Measurements from ENCODE around the gene SFTPB. TPM values are rescaled to one million over a fixed set of nuclear protein-coding genes. Genes with fewer than 3 reads are reported as not detected.

Gene SFTPB
- total RNA-seq, 1 donor: not detected

GRCh38 chr2:85663594-85664565 is 4.1 kb downstream of the SFTPB start:
- H3K4me1 ChIP-seq (ENCODE audit: insufficient read depth, low read length): peaks cover 27% of the 10 kb centered on the region
- no peaks in the 10 kb centered on the region for H3K27me3 ChIP-seq (ENCODE audit: insufficient read depth, low read length)
- H3K27ac ChIP-seq (ENCODE audit: low read depth, low read length): no peak overlapping the region
- DNase-seq (ENCODE audit: insufficient read length, low spot score, missing footprints): peak; percentile 56
- no peak overlapping the region for H2AFZ ChIP-seq (ENCODE audit: low read length)
- H3K36me3 ChIP-seq (ENCODE audit: insufficient read depth, low read length): no peaks in the 10 kb centered on the region
- H4K20me1 ChIP-seq (ENCODE audit: insufficient read depth, low read length): no peaks in the 10 kb centered on the region
- H3K4me2 ChIP-seq (ENCODE audit: insufficient read depth, low read length): no peak overlapping the region
- TF ChIP-seq CTCF (IDR thresholded peaks at IDR 0.05; ENCODE audit: extremely low read depth, low read depth, low read length): no peak
- H3K9me3 ChIP-seq (ENCODE audit: low read depth, low read length): no peaks in the 10 kb centered on the region
- no peak overlapping the region for H3K4me3 ChIP-seq (ENCODE audit: insufficient read depth, low read length)
- no peaks in the 10 kb centered on the region for H3K79me2 ChIP-seq (ENCODE audit: insufficient read depth, low read length)

- Histone ChIP-seq H2AFZ (ENCODE audit: low read length) (no peak overlapping the region), H3K4me2 (ENCODE audit: insufficient read depth, low read length) (no peak overlapping the region), H3K27ac (ENCODE audit: low read depth, low read length) (peak overlapping the region; percentile 35), H3K36me3 (ENCODE audit: insufficient read depth, low read length) (no peaks in the 10 kb centered on the region), H4K20me1 (ENCODE audit: insufficient read depth, low read length) (no peaks in the 10 kb centered on the region), H3K9me3 (ENCODE audit: low read depth, low read length) (no peaks in the 10 kb centered on the region), H3K4me1 (ENCODE audit: insufficient read depth, low read length) (peaks cover 18% of the 10 kb centered on the region), H3K4me3 (ENCODE audit: insufficient read depth, low read length) (no peak overlapping the region), H3K27me3 (ENCODE audit: insufficient read depth, low read length) (no peaks in the 10 kb centered on the region), H3K79me2 (ENCODE audit: insufficient read depth, low read length) (no peaks in the 10 kb centered on the region)
- peak; percentile 99 for DNase-seq (ENCODE audit: insufficient read length, low spot score, missing footprints)
- no peak for TF ChIP-seq CTCF (IDR thresholded peaks at IDR 0.05; ENCODE audit: extremely low read depth, low read depth, low read length)
These were observed 5.0 kb downstream of the SFTPB start for GRCh38 chr2:85662899-85663593.

GRCh38 chr2:85661139-85661858 is 6.7 kb downstream of the SFTPB start:
- Histone ChIP-seq H3K9me3 (ENCODE audit: low read depth, low read length) (no peaks in the 10 kb centered on the region), H3K27me3 (ENCODE audit: insufficient read depth, low read length) (no peaks in the 10 kb centered on the region), H3K27ac (ENCODE audit: low read depth, low read length) (no peak overlapping the region), H3K79me2 (ENCODE audit: insufficient read depth, low read length) (no peaks in the 10 kb centered on the region), H4K20me1 (ENCODE audit: insufficient read depth, low read length) (no peaks in the 10 kb centered on the region), H3K4me2 (ENCODE audit: insufficient read depth, low read length) (no peak overlapping the region), H3K4me3 (ENCODE audit: insufficient read depth, low read length) (no peak overlapping the region), H3K36me3 (ENCODE audit: insufficient read depth, low read length) (no peaks in the 10 kb centered on the region), H2AFZ (ENCODE audit: low read length) (no peak overlapping the region), H3K4me1 (ENCODE audit: insufficient read depth, low read length) (peaks cover 23% of the 10 kb centered on the region)
- peak; percentile 51 for DNase-seq (ENCODE audit: insufficient read length, low spot score, missing footprints)
- TF ChIP-seq CTCF (IDR thresholded peaks at IDR 0.05; ENCODE audit: extremely low read depth, low read depth, low read length): no peak
